GM19043 (cell line): ENCODE data around the gene TAGAP.
"Not testable (repeated sequence)": the region's sequence is repeated elsewhere in the genome, so short reads cannot be mapped to it uniquely, and the experiment has no call there.

Source experiments
- ATAC-seq: cut with Tn5 transposase; IDR thresholded peaks from one replicate; pipeline ENCODE4 v1.9.1; 2021; ENCODE audit warnings: low read depth; ENCODE audit not compliant: unreplicated experiment

Gene TAGAP

DNA sequence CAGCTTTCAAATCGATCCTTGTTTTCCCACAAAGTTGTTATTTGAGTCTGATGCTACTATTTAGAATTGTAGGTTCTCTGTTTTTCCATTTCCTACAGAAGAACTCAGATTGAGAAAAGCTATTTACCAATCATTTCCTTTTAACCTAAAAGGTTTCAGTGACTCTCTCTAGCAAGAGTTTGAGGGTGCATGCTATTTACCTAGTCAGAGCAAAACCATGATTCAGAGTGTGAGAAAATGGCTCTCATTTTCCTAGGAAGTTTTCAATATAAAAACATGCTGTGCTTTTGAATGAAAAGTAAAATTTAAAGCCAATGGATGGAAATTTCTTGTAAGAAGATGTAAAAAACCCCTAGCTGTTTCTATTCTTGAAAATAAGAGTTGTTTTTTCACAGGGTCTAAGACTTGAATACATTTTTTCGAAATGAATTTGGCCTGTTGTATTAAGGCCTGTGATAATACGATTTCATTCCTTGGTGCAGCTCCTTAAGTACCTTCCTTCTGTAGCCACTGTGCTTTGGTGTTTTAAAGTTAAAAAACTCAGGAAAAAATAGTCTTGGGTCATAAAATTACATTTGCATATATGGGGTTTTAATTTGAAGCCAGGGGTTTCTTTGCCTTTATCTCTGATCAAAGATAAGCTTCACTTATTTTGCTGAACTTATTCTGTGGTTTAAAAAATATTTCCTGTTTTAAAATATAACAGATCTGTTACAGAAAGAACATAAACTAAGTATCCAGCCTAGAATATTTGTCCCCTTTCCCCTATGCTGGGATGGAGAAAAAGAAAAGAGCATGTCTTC, 26.8 kb downstream of the TAGAP start:
- no peak for ATAC-seq

- no peak for ATAC-seq
Measured at GRCh38 chr6:159014406-159014805, 30.4 kb downstream of the TAGAP start.

GRCh38 chr6:159013229-159013628, 31.6 kb downstream of the TAGAP start:
- no peak for ATAC-seq

- ATAC-seq, result no peak
Measured at GRCh38 chr6:159012201-159012600, 32.6 kb downstream of the TAGAP start.

DNA sequence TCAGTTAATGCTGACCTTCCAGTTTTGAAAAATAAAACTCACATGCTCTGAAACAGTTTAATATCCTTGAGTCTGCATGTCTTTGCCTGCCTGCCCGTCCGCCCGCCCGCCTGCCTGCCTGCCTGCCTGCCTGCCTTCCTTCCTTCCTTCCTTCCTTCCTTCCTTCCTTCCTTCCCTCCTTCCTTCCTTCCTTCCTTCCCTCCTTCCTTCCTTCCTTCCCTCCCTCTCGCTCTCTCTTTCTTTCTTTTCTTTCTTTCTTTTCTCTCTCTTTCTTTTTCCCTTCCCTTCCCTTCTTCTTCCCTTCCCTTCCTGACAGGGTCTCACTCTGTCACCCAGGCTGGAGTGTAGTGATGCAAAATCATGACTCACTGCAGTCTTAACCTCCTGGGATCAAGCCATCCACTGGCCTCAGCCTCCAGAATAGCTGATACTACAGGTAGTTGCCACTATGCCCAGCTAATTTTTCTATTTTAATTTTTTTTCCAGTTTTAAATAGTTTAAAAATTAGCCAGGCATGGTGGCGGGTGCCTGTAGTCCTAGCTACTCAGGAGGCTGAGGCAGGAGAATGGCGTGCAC, 34.7 kb downstream of the TAGAP start:
- ATAC-seq, result not testable (repeated sequence)

DNA sequence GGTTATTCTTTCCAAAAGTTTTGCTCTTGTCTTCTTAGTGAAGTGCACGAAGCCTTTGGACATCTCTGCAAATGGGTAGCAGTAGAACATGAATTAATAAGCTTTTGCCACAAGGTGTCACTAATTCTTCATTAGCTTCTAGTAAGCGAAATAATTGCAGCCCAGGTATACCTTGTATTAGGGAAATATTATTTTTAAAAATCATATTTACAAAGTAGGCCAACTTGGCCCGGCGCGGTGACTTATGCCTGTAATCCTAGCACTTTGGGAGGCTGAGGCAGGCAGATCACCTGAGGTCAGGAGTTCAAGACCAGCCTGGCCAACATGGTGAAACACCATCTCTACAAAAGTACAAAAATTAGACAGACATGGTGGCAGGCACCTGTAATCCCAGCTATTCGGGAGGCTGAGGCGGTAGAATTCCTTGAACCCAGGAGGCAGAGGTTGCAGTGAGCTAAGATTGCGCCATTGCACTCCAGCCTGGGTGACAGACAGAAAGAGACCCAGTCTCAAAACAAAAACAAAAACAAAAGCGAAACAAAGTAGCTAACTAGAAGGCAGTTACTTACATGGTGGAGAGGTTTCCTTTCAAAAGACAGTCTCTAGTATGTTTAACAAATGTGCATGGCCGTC, 36.0 kb downstream of the TAGAP start:
- ATAC-seq, result no peak

DNA sequence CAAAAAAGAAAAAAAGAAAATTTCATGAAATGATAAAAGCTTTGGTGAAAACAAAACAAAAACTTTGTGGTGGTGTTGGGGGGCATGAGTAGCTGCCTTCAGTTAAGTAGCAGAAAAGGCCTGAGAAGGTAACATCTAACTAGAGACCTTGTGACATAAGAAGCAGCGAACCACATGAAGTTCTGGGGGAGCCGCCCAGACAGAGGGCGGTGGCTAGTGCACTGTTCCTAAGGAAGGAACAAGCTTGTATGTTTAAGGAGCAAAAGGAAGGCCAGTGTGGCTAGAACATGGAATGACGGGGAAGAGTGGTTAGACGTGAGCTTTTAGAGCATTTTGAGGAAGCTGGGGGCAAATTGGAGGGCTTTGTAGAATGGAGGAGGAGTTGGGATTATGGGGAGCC, 37.3 kb downstream of the TAGAP start:
- no peak for ATAC-seq

GRCh38 chr6:159005436-159005835, 39.4 kb downstream of the TAGAP start:
- ATAC-seq, result no peak

GRCh38 chr6:159004592-159004991, 40.2 kb downstream of the TAGAP start:
- no peak for ATAC-seq

GRCh38 chr6:159002432-159003155, 42.2 kb downstream of the TAGAP start:
- ATAC-seq, result no peak

DNA sequence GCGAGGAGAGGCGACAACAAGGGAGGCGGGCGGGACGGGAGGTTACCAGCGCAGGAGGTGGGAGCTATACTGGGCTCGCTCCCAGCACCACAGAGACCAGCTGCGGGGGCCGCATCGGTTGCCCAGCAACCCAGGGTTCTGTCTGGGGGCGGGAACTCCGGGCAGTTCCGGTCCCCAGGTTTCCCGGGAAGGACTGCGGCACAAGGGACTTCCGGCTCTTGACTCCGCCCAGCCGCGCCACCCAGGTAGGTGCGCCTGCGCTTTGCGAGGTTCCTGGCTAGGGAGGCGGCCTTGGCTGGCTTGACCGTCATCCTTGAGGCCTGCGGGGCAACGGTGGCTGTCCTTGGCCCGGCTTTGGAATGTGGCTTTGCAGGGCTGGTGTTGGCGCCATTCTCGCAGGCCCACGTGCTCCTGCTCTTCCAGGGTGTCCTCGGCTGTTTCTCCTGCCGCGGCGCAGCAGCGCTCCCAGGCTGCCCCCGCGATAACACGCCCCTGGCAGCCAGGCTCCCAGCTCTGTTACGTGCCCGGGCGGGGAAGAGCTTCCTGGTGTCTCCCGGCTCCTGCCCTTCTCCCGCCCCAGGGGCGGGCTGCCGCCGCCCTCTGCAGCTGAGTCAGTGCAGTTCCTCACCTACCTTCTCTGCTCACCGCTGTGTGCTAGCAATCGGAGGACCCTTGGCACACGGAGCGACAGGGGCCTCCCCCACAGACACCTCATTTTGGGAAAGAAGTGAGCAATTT, 45.0 kb downstream of the TAGAP start, which contains the start of gene RSPH3:
RSPH3 (minus strand) TSS at position 537 of the 738 bp plus-strand sequence. CDS start 652 bp downstream, outside the sequence.
- ATAC-seq, result peak; percentile 91

DNA sequence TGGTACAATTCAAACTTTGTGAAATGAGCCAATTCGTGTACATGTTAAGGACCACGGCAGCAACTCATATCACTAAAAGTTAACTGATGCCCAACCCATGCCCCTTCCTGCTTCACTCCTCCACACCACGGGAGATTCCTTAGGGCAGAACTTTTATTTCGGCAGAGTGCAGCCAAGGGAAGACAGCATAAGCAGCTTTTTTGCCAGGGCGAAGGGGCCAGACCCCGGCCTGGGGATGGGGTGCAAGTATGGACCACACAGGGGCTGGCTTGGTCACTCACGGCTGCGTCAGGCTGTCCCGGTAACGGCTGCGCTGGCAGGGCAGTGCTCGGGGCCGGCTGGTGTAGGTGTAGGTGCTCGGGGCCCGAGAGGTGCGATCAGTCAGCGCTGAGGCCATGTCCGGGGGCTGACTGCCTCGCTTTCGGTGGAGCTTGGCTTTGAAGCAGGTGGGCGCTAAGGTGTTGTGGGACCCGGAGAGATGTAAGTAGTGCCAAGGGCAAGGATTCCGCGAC, 45.6 kb downstream of the TAGAP start:
- peak; percentile 15 for ATAC-seq

- no peak for ATAC-seq
Measured at GRCh38 chr6:158996856-158997255, 47.9 kb downstream of the TAGAP start.

DNA sequence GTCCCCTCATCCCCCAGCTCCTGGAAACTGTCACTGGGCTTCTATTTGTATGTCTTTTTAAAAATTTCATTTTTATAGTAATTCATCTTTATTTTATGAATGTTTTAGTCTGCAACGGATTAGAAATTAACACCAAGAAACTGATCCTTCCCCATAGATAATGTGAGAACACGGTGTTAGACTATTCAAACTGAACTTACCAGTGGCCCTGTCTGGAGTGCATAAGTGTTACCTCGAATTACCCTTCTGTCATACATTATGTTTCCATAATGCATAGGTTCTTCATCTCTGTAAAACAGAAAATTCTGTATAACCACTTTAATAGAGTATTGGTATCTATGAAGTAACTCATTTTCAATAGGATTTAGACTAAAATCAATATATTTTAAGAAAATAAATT, 51.2 kb downstream of the TAGAP start:
- no peak for ATAC-seq

DNA sequence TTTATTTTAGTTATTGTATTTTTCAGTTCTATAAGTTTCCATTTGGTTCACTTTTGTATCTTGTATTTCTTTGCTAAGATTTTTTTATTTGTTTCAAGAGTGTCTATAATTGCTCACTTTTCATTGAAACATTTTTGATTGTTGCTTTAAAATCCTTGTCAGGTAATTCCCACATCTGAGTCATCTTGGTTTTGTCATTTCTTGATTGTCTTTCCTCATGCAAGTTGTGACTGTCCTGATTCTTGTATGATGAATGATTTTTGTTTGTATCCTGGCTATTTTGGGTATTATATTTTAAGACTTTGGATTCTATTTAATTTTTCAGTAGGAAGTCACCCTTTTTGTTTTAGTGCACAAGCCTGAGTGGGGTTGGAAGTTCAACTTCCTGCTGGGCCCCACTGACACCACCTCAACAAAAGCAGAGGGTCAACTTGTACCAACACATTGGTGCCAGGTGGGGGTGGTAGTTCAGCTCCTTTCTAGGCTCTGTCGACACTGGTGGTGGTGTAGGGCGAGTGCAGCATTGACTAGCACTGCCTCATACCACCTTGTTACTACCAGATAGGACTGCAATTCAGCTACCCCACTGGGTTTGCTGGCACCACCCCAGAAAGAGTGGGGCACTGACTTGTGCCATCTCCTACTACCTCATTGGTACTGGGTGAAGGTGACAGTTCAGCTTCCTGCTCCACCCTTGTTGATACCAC, 53.6 kb downstream of the TAGAP start:
- no peak for ATAC-seq

DNA sequence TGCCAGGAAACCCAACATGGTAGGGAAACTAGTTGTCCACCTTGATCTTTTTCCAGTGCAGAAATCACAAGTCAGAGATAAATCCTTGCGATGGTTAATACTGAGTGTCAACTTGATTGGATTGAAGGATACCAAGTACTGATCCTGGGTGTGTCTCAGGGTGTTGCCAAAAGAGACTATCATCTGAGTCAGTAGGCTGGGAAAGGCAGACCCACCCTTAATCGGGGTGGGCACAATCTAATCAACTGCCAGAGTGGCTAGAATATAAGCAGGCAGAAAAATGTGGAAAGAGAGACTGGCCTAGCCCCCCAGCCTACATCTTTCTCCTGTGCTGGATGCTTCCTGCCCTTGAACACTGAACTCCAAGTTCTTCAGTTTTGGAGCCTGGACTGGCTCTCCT, 55.1 kb downstream of the TAGAP start:
- ATAC-seq, result not testable (repeated sequence)

DNA sequence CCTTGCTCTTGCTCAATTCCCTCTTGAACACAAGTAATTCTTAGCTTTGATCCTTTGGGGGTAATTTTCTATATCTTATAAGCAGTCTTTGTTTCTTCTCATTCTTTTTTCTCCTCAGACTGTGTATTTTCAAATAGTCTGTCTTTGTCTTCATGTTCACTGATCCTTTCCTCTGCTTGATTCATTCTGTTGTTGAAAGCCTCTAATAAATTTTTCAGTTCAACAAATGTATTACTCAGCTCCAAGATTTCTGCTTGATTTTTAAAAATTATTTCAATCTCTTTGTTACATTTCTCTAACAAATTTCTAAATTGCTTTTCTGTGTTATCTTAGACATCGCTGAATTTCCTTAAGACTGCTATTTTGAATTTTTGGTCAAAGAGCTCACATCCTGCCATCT, 56.3 kb downstream of the TAGAP start:
- no peak for ATAC-seq

- ATAC-seq, result no peak
Measured at GRCh38 chr6:158987657-158988056, 57.1 kb downstream of the TAGAP start.
